GM19193 (cell line): Measurements from ENCODE around the gene INTS14.

Experiments used
- POLR2A ChIP-seq: IDR thresholded peaks from 4 replicates; pipeline ENCODE4 v1.6.1; 2011; ENCODE audit not compliant: insufficient read depth, insufficient read length; ENCODE audit errors: extremely low read depth

The INTS14 gene

GRCh38 chr15:65612949-65613744, 2.2 kb upstream of the INTS14 start:
- TF ChIP-seq POLR2A, result no peak

- no peak for TF ChIP-seq POLR2A
Observed at GRCh38 chr15:65612616-65612946, 1.6 kb upstream of the INTS14 start.

GRCh38 chr15:65611888-65612615, 1.1 kb upstream of the INTS14 start:
- no peak for TF ChIP-seq POLR2A

GRCh38 chr15:65603559-65603958, 7.4 kb downstream of the INTS14 start:
- TF ChIP-seq POLR2A, result no peak

DNA sequence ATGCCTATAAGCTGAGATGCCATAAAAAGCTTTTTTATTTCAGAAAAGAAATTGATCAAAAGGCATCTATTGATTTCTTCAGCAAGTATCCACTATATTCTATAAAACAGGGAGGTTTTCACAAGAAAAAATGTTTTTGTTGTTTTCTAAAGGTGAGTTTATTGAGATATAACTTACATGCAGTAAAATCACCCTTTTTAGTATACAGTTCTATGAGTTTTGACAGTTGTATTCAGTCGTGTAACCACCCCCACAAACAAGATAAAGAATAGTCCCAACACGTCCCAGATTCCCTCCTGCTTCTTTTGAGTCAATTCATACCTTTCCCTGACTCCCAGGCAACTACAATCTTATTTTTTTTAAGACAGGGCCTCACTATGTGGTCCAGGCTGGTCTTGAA, 7.8 kb downstream of the INTS14 start:
- TF ChIP-seq POLR2A, result no peak

DNA sequence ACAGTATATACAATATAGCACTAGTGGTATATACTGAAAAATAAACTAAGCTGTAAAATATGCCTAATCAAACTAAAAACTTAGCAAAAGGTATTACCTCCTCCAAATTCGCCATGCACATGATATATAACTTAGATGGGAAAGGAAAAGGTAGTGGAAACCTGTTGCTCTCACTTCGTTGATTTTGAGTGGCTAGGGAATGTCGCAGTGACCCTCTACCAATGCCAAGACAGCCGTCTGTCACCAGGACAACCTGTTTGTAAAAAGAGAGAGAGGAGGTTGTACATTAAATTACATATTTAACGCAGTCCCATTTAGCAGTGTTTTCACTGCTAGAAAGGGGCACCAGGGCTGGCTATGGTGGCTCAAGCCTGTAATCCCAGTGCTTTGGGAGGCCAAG, 11.3 kb downstream of the INTS14 start:
- no peak for TF ChIP-seq POLR2A

DNA sequence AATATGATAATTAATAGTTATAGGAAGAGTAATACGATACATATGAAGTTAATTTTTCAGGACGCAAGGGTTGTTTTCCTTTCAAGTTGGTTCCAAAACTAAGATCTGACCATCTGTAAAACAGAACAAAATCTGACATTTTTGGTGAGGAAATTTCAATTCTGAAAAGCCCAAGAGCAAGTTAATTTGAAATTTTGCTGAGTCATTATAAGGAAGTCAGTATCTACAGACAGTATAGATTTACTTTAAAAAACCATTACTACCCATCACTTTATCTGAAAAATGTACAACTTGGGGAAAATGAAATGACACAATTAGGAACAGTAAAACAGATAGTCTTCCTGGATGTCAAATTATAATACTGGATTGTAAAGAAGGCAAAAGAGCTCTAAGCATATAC, 12.5 kb downstream of the INTS14 start:
- no peak for TF ChIP-seq POLR2A

DNA sequence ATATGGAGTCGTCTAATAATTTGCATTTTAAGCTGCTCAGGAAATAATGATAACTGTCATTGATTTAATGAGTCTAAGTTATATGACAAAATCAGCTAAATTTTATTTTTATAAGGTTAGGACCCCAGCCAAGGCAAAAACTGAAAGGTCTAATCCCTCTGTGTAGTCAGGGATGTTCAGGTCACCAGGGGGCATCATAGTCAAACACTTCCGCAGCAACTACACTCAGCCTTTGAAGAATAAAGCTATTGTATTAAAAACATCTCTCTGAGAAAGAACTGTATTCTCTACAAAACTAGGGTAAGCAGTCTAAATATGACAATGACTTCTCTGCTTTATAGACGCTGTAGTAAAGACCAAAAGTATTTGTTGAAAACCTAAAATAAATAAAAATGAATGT, 15.0 kb downstream of the INTS14 start:
- no peak for TF ChIP-seq POLR2A

DNA sequence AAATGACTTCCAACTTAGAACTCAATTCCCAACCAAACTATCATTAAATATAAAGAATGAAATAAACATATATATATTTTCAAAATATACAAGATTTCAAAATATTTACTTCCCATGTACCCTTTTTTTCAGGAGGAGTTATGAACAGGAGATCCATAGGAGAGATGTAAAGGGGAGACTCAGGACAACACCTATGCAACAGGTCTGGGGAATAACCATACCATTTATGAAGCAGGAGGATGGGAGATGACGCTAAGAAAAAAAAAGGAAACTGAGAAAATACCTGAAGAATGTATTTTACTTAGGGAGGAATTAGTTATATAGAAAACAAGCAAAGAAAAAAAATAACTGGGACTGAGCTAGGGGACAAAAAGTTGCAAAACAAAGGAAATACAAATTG, 23.8 kb downstream of the INTS14 start:
- no peak for TF ChIP-seq POLR2A

DNA sequence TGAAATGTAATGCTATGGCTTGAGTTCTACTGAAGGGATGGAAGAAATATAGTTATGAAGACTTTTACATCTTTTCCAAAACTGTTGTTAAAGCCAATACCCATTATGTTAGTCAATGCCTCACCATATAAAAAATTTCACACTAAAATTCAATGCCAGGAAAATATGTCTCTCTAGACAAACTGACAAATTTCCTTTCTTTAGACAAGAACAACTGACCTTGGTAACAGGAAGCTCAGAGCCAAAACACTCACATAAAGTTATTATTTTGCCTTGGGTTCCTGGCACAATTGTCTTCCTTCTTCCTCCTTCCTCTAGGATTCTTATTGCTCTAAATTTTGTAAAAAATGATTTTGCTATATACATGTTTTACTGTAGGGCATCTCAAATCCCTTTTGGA, 26.7 kb downstream of the INTS14 start:
- TF ChIP-seq POLR2A, result no peak

DNA sequence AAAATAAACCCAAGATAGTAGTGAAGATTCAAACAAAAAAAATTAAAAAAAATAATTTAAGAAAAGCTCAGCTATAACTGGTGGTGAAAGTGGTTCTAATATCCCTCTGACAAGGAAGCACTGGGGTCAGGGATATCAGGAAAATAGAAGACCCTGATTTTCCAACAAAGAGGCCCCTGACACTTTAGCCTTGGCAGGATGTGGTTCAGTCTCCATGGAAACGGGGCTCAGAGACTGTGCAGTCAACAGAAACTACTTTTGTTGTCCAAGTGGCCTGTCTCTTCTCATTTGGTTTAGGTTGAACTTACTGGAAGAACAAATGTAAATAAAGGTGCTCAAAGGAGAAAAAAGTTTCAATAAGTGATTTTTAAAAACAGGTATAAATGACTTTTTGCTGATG, 27.2 kb downstream of the INTS14 start:
- no peak for TF ChIP-seq POLR2A

DNA sequence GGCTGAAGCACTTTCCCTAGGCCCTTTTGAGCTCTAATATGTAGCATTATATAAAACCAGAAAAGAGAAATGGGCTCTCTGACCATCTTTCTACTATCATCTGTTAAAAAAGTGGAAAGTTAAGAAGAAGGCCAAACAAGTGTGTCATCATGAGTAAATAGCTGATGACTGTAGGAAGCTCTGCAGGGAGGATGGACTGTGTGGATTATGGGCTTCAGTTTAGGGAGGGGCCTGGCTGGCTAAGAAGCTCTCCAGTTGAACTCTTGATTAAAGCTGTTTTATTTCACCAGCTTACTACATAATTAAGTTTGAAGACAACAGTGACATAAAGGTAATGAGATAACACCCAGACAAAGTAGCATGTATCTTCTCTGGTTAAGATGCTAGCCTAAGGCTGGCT, 30.6 kb downstream of the INTS14 start:
- no peak for TF ChIP-seq POLR2A

DNA sequence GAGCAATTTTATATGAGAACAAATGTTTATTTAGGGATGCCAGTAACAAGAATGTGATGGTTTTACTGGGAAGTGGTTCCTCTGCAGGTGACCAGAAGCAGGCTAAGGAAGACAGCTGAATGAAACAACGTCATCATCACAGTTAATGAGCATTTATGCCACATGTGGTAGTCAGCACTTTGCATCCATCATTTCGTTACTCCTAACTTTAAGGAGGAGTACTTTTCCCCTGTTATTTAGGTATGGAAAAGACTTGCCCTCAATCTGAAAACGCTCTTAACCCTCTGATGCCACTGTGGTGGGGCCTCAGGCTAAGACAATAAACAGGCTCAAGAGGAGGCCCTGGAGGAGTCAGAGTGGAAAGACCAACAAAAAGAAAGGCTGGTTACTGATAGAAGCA, 31.2 kb downstream of the INTS14 start:
- no peak for TF ChIP-seq POLR2A

DNA sequence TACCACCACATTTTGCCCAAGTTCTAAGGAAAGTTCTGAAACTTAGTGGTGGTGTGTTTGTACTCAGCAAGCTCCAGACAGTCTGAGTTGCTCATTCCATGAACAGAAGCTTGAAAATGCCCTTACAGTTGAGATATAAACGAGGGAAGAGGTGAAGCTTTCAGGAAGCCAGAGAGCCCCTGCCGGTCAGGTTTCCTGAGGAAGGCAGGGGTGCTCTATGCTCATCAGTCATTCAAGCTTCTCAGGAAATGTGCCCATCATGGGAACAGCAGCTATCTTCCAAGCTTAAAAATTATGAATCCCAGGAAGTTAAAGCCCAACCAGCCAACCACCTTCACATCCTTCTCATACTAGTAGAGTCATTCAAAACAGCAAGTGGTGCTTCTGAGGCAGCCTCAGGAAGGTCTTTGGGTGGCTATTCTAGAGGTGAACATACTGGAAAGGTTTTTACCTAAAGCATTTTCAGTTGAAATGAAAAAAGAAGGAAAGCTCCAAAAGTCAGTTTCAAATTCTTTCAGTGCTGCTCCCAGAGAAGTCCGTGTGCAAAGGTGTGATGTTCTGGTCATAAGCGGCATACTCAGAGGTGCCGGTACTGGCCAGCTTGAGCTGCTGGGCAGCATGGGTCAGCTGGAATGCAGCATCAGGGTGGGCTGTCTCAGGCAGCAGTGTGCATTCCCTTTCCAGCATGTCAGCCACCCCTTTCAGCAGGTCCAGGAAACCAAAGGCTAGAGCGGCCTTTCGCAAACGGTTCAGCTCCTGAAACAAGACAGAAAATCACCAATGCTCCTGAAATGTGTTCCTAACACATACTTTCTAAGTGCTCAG, 31.8 kb downstream of the INTS14 start:
- TF ChIP-seq POLR2A, result no peak
